Stimulated activated CD8-positive, alpha-beta memory T cell treated with anti-CD3 and anti-CD28 coated beads, Interleukin-15, amount 100 ng/mL, for 24 hours (primary cell): ENCODE data around the gene RGSL1.

ENCODE experiments used
- DNase-seq: peaks from one replicate; pipeline ENCODE4 v3.0.0-alpha.2; 2020; ENCODE audit warnings: low read depth

The RGSL1 gene

GRCh38 chr1:182549346-182549745 is 99.4 kb downstream of the RGSL1 start:
- DNase-seq, result no peak

GRCh38 chr1:182549811-182550210 is 99.9 kb downstream of the RGSL1 start:
- DNase-seq, result no peak

- no peak for DNase-seq
Measured at GRCh38 chr1:182552527-182552926, 102.6 kb downstream of the RGSL1 start.

GRCh38 chr1:182555493-182555892 is 105.5 kb downstream of the RGSL1 start:
- DNase-seq, result no peak

- no peak for DNase-seq
Measured at GRCh38 chr1:182556279-182556678, 106.3 kb downstream of the RGSL1 start.

- DNase-seq, result no peak
Measured at GRCh38 chr1:182560392-182560984, 110.5 kb downstream of the RGSL1 start.

- DNase-seq, result no peak
Measured at GRCh38 chr1:182561456-182561855, 111.5 kb downstream of the RGSL1 start.

- no peak for DNase-seq
Measured at GRCh38 chr1:182563095-182563494, 113.1 kb downstream of the RGSL1 start.

- DNase-seq, result no peak
Measured at GRCh38 chr1:182564406-182565004, 114.6 kb downstream of the RGSL1 start.

GRCh38 chr1:182565537-182565936 is 115.6 kb downstream of the RGSL1 start:
- DNase-seq, result no peak

GRCh38 chr1:182567629-182568028 is 117.7 kb downstream of the RGSL1 start:
- no peak for DNase-seq

- no peak for DNase-seq
Measured at GRCh38 chr1:182568647-182569284, 118.8 kb downstream of the RGSL1 start.

- DNase-seq, result no peak
Measured at GRCh38 chr1:182569939-182570610, 120.1 kb downstream of the RGSL1 start.

GRCh38 chr1:182570611-182570970 is 120.6 kb downstream of the RGSL1 start:
- DNase-seq, result no peak

- DNase-seq, result no peak
Measured at GRCh38 chr1:182574156-182574555, 124.2 kb downstream of the RGSL1 start.

GRCh38 chr1:182575540-182576149 is 125.7 kb downstream of the RGSL1 start:
- DNase-seq, result no peak

- DNase-seq, result no peak
Measured at GRCh38 chr1:182580736-182581135, 130.8 kb downstream of the RGSL1 start.

GRCh38 chr1:182584746-182585145 is 134.8 kb downstream of the RGSL1 start:
- DNase-seq, result no peak

- no peak for DNase-seq
Measured at GRCh38 chr1:182586380-182586779, 136.4 kb downstream of the RGSL1 start.

GRCh38 chr1:182587093-182587492 is 137.1 kb downstream of the RGSL1 start:
- no peak for DNase-seq

- no peak for DNase-seq
Measured at GRCh38 chr1:182587666-182588499, 137.9 kb downstream of the RGSL1 start.
